Upper lobe of right lung (tissue), 1 donor: ENCODE results near the gene RIOK2. TPM values are rescaled to one million over a fixed set of nuclear protein-coding genes. Genes with fewer than 3 reads are reported as not detected.
"Not testable (repeated sequence)": the region's sequence is repeated elsewhere in the genome, so short reads cannot be mapped to it uniquely, and the experiment has no call there.

Experiments used
- ATAC-seq: fragments of 200-7000 bp; cut with Tn5 transposase; one replicate; pipeline ENCODE4 v1.9.1; 2020; ENCODE audit warnings: mild to moderate bottlenecking, moderate library complexity
- DNase-seq: peaks from one replicate; pipeline ENCODE4 v3.0.0-alpha.2; 2020
- H3K27ac ChIP-seq: fragments of 200-600 bp; one replicate; pipeline ENCODE4 v1.8.0; 2022
- H3K27me3 ChIP-seq: fragments of 200-600 bp; one replicate; pipeline ENCODE4 v1.8.0; 2022; ENCODE audit warnings: mild to moderate bottlenecking
- H3K36me3 ChIP-seq: fragments of 200-600 bp; one replicate; pipeline ENCODE4 v1.8.0; 2022
- H3K4me1 ChIP-seq: fragments of 200-600 bp; one replicate; pipeline ENCODE4 v1.8.0; 2022
- H3K4me3 ChIP-seq: fragments of 200-600 bp; one replicate; pipeline ENCODE4 v1.8.0; 2022; ENCODE audit warnings: mild to moderate bottlenecking
- H3K9me3 ChIP-seq: fragments of 200-600 bp; one replicate; pipeline ENCODE4 v1.8.0; 2022
- CTCF ChIP-seq: fragments of 200-600 bp; IDR thresholded peaks from one replicate; pipeline ENCODE4 v1.8.0; 2022; ENCODE audit warnings: antibody characterized with exemption
- intact Hi-C: fragments of 100-400 bp; cut with DNase I; formaldehyde crosslinking; loops from one replicate; pipeline ENCODE4 v1.11.0; 2022
- total RNA-seq: library from RNA; stranded (reverse); fragmentation: NEBNext Ultra II Directional; extraction: Animal tissue kit (Norgen Biotek cat#: 25700); gene quantifications from one replicate; pipeline ENCODE4 v1.2.1, GENCODE V29; 2021
- donor health status: DM: no; HTN: yes; CAD: no; lungs with severe emphysema.

RIOK2 gene
- total RNA-seq, 1 donor from 2014 or later, result 22.2 TPM

DNA sequence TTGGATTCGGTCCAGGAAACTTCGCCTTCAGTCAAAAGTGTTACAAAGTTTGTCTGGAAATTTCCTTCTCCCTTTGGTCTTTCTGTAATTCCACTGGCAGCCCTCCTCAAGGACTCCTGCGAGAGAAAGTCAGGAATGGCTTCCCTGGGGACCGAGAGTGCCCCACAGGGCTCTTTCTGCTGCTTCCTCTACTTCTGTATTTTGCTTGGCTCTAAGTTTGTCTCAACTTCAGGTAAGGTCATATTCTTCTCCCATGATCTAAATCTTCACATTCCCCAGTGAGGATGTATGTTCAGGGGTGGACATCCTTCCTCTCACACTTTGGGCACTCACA is 10.3 kb upstream of the RIOK2 start:
- intact Hi-C loops, result no loop called here
- no peak for DNase-seq

GRCh38 chr5:97192580-97193354 is 9.7 kb upstream of the RIOK2 start:
- Histone ChIP-seq H3K27ac (no peak overlapping the region), H3K27me3 (no peaks in the 10 kb centered on the region), H3K4me1 (no peaks in the 10 kb centered on the region), H3K4me3 (no peak overlapping the region), H3K9me3 (no peaks in the 10 kb centered on the region), H3K36me3 (no peaks in the 10 kb centered on the region)
- no peak for DNase-seq
- ATAC-seq, result no peak
- no peak for TF ChIP-seq CTCF
- intact Hi-C loops, result no loop called here

More for the DNA sequence above, 10.3 kb upstream of the RIOK2 start:
- no peak overlapping the region for H3K4me3 ChIP-seq
- no peaks in the 10 kb centered on the region for H3K9me3 ChIP-seq
- no peaks in the 10 kb centered on the region for H3K27me3 ChIP-seq
- H3K36me3 ChIP-seq, result no peaks in the 10 kb centered on the region
- no peaks in the 10 kb centered on the region for H3K4me1 ChIP-seq
- TF ChIP-seq CTCF, result no peak
- ATAC-seq, result no peak
- no peak overlapping the region for H3K27ac ChIP-seq

DNA sequence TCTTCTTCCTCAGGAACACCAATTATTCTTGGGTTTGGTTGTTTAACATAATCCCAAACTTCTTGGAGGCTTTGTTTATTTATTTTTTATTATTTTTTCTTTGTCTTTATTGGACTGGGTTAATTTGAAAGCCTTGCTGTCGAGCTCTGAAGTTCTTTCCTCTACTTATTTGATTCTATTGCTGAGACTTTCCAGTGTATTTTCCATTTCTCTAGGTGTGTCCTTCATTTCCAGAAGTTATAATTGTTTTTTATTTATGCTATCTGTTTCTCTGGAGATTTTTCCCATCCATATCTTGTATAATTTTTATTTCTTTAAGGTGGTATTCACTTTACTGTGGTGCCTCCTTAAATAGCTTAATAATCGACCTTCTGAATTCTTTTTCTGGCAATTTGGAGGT is 8.8 kb upstream of the RIOK2 start:
- H3K4me3 ChIP-seq, result no peak overlapping the region
- H3K9me3 ChIP-seq, result no peaks in the 10 kb centered on the region
- no peaks in the 10 kb centered on the region for H3K27me3 ChIP-seq
- DNase-seq (no peak), ATAC-seq (no peak)
- TF ChIP-seq CTCF, result no peak
- no peaks in the 10 kb centered on the region for H3K36me3 ChIP-seq
- H3K4me1 ChIP-seq, result no peaks in the 10 kb centered on the region
- no peak overlapping the region for H3K27ac ChIP-seq
- intact Hi-C loops, result no loop called here

- not testable (repeated sequence) for H3K36me3 ChIP-seq, ATAC-seq
Observed at GRCh38 chr5:97189523-97189922, 6.5 kb upstream of the RIOK2 start.

DNA sequence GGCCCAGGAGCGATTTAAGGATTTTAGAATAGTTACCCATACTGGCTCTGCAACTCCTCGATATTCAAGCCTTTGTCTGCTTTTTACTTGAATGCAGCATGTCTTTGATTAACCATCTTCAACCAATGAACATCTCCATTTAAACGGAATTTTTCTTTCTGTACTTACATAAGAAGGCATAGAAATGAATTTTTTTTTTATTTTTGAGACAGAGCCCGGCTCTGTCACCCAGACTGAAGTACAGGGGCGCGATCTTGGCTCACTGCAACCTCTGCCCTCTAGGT is 825 bp upstream of the RIOK2 start:
- Histone ChIP-seq H3K4me3 (peak overlapping the region; percentile 83), H3K9me3 (no peaks in the 10 kb centered on the region), H3K4me1 (peaks cover 24% of the 10 kb centered on the region), H3K27ac (peak overlapping the region; percentile 96), H3K27me3 (no peaks in the 10 kb centered on the region), H3K36me3 (peaks cover 6% of the 10 kb centered on the region)
- DNase-seq (no peak), ATAC-seq (no peak)
- intact Hi-C loops, result no loop called here
- no peak for TF ChIP-seq CTCF

More at GRCh38 chr5:97189523-97189922, 6.5 kb upstream of the RIOK2 start:
- H3K9me3 ChIP-seq, H3K4me1 ChIP-seq, H3K27me3 ChIP-seq, H3K27ac ChIP-seq, H3K4me3 ChIP-seq, DNase-seq, intact Hi-C loops: not testable (repeated sequence)

DNA sequence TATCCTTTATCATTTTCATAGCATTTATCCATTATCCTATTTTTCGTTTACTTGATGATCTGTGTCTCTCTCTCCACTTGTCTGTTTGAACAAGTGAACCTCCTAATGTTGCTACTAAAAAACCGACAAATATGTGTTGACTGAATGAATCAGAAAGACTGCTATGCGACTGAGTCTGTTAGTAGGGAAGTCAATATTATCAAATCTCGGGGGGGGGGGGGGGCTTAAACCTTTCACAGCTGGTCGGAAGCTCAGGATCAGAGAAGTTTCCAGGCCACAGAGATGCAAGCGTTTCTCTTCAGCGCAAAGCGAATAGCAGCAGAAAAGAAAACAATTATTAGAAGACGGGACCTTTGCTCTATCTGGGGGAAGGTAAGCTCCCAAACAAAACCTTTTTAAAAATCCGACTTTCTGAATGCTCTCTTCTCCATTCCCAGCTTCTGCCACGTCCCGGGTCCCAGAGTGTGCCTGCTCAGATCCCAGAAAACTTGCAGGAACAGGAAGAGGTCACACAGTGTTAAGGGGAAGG is 412 bp downstream of the RIOK2 start:
- Histone ChIP-seq H3K27me3 (no peaks in the 10 kb centered on the region), H3K4me3 (peak overlapping the region; percentile 83), H3K4me1 (peaks cover 24% of the 10 kb centered on the region), H3K27ac (peak overlapping the region; percentile 96), H3K36me3 (peaks cover 17% of the 10 kb centered on the region), H3K9me3 (no peaks in the 10 kb centered on the region)
- DNase-seq (no peak), ATAC-seq (no peak)
- TF ChIP-seq CTCF, result no peak
- intact Hi-C loops, result no loop called here
